ENCODE results near the gene IL17RD.

The IL17RD gene

GRCh38 chr3:57064001-57064400, 101.2 kb downstream of the IL17RD start:
- DNase-seq = no peak

GRCh38 chr3:57063032-57063431, 102.1 kb downstream of the IL17RD start:
- DNase-seq = no peak

- DNase-seq = no peak
Measured at GRCh38 chr3:57062101-57062631, 103.0 kb downstream of the IL17RD start.

DNA sequence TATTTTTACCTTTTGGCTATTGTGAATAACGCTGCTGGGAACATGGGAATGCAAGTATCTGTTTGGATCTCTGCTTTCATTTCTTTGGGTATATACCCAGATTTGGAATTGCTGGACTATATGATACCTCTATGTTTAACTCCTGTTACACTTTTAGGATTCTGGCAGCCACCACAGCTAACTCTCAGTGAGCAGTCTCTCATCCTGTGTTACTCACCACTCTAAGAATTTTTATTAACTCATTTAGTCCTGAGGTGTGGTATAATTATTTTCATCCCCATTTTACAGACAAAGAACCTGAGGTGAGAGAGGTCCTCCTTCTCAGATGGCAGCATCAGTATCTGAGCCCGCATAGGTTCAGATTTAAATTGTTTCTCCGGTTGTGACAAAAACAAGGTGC, 103.6 kb downstream of the IL17RD start:
- DNase-seq = no peak

- no peak for DNase-seq
Measured at GRCh38 chr3:57060089-57060821, 104.9 kb downstream of the IL17RD start, which contains the start of gene SPATA12. SPATA12 (plus strand) TSS chr3:57060664; CDS start chr3:57073695, 13,031 bp downstream.

GRCh38 chr3:57059411-57059810, 105.7 kb downstream of the IL17RD start:
- no peak for DNase-seq

GRCh38 chr3:57057351-57057750, 107.8 kb downstream of the IL17RD start:
- DNase-seq = no peak

DNA sequence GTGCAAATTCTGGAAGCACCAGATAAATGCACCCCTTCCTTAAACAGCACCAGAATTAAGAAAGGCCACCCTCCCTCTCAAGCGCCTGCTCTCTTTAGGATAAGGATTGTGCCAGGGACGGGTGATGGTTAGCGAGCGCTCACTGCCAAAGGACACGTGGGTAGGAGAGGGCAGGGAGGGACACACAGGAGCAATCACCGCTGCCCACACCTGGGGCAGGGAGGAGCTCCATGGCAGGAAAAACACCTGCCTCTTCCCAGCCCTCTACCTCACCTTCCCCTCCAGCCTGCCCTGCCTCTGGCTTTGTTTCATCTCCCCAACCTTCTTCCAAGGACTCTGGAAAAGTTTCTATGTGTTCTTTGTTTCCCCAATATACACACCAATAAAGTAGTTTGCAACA, 112.0 kb downstream of the IL17RD start:
- no peak for DNase-seq

DNA sequence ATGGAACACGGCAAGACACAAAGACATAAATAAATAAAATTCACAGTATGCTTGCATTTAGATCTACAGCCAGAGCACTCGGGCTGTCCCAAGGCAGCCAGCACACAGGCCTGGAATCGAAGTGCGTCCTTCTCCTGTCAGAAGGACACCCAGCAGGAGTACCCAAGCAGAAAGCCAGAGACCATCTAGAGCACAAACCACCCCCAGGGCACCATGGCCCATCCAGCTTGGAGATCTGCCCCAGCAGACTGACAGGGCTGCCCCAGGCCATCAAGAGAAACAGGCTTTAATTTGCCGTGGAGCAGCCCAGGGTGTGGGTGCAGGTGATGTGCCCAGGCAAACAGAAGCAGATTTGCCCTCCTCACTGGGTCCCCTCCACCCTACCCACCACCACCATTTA, 112.5 kb downstream of the IL17RD start:
- no peak for DNase-seq

DNA sequence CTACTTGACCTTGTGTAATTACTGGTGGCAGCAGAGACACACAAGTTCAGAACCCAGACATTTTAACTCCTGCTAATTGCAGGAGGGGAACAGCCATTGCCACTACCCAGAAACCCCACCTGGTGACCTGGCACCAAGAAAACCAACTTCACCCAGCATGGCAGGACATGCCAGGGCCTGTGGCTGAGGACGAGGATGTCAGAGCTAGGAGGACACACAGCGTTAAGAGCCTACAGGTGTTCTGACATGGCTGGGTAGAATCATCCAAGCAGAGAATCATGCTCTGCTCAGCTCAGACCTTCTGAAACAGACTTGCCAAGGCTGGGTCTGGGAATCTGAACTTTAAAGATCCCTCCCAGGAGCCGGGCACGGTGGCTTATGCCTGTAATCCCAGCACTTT, 116.4 kb downstream of the IL17RD start:
- no peak for DNase-seq

DNA sequence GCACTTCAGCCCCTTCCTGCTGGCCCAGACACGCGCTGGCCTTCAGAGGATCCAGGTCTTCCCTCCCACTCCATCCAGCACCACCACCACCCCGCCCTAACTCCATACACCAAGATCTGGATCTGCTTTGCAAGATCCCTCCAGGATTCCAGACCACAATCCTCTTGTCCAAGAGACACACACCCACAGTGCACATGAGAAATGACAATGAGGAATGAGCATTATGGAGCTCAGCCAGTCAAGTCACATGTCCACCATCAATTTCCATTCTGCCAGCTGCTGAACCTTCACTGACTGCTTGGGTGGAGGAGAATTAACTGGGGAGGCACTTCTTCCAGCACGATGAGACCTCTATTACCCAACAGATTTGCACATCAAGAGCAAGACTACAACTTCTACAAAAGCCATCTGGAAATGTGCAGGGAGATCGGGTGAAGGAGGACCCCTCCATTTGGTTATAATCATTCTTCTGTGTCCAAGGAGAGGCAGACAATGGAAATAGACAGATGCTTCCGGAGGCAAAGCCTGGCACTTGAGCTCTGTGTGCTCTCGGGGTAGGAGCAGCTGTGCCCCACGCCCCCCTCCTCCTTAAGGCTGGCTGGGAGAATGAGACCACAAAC, 117.0 kb downstream of the IL17RD start:
- DNase-seq = no peak

DNA sequence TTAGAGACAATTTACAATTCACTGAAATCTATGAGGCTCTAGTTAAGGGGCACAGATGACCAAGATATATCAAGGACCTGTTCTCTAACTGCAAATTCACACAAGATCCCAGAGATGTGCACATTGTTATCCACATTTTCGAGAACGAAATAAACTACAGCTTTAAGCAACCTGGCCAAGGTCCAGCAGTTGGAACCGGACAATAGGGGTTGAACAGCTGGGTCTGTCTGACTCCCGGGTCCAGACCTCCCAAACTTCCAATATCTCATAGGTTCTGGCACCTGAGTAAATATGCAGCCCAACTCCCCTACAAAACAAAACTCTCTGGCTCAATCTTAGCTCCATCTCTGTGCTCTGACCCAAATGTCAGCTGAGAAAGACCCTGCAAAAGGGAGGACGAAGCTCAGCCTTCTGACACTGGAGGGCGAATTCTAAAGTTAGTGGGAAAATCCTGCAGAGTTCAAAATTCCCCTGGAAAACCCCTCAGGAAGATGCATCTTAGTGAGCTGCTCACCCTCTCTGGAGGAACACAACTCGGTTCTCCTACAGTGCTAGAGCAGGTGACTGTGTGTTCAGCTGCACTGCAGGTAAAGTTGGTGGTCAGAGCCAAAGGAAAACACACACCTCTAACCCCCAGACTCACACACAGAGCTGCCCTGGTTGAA, 118.9 kb downstream of the IL17RD start:
- DNase-seq = no peak

GRCh38 chr3:57043518-57043917, 121.6 kb downstream of the IL17RD start:
- no peak for DNase-seq

DNA sequence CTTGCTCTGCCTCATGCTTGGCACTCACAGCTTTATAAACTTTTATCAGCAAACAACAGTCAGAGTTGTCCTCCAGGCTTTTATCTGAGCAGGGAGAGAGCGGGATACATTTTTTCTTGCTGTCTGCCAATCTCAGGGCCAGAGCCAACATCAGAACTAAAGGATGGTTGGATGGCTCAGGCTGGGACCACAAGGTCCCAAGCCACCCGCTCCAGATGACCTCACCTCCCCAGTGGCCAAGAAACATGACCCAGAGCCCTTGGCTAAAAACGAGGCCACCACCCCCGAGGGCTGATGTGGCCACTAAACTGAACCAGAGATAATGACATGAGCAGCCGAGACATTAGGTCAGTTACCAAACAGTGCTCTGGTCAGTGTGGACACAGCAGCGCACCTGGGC, 123.5 kb downstream of the IL17RD start:
- no peak for DNase-seq

All from NCI-H1436 (cell line).